ENCODE data around the gene FBXL7.

Gene FBXL7

GRCh38 chr5:15555176-15555575 is 55.2 kb downstream of the FBXL7 start:
- TF ChIP-seq, protein P1, sequence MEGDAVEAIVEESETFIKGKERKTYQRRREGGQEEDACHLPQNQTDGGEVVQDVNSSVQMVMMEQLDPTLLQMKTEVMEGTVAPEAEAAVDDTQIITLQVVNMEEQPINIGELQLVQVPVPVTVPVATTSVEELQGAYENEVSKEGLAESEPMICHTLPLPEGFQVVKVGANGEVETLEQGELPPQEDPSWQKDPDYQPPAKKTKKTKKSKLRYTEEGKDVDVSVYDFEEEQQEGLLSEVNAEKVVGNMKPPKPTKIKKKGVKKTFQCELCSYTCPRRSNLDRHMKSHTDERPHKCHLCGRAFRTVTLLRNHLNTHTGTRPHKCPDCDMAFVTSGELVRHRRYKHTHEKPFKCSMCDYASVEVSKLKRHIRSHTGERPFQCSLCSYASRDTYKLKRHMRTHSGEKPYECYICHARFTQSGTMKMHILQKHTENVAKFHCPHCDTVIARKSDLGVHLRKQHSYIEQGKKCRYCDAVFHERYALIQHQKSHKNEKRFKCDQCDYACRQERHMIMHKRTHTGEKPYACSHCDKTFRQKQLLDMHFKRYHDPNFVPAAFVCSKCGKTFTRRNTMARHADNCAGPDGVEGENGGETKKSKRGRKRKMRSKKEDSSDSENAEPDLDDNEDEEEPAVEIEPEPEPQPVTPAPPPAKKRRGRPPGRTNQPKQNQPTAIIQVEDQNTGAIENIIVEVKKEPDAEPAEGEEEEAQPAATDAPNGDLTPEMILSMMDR (IDR thresholded peaks at IDR 0.05; ENCODE audit: low read depth, low read length, missing control alignments) = no peak
- H3K4me3 ChIP-seq (replicated peaks; ENCODE audit: low read depth, low read length) = no peak overlapping the region
- no peak for DNase-seq (ENCODE audit: extremely low read depth, low read depth)

DNA sequence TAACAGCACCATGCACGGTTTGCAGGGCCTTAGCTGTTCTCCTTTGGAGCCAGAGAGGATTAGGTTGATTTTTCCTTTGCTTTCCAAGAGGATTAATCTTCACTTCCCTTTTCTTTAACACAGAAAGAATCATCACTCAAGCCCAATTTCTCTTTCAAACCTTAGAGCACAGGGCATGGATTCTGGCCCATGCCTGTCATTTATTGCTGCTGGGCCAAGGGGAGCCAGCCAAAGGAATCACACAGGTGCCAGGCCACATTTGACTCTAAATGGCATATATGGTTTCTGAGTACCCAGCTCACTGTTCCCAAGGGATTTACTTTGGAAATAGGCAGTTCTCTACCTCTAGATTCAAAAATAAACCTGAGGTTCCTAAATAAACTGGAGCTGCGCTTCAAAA is 58.3 kb downstream of the FBXL7 start:
- no peak overlapping the region for H3K4me3 ChIP-seq (replicated peaks; ENCODE audit: low read depth, low read length)
- no peak for DNase-seq (ENCODE audit: extremely low read depth, low read depth)
- TF ChIP-seq, protein P1 (IDR thresholded peaks at IDR 0.05; ENCODE audit: low read depth, low read length, missing control alignments) = no peak

GRCh38 chr5:15558681-15559080 is 58.7 kb downstream of the FBXL7 start:
- TF ChIP-seq, protein P1 (IDR thresholded peaks at IDR 0.05; ENCODE audit: low read depth, low read length, missing control alignments) = no peak

GRCh38 chr5:15560421-15560820 is 60.4 kb downstream of the FBXL7 start:
- DNase-seq (ENCODE audit: extremely low read depth, low read depth) = no peak
- no peak overlapping the region for H3K4me3 ChIP-seq (replicated peaks; ENCODE audit: low read depth, low read length)
- TF ChIP-seq, protein P1 (IDR thresholded peaks at IDR 0.05; ENCODE audit: low read depth, low read length, missing control alignments) = no peak

More at GRCh38 chr5:15558681-15559080, 58.7 kb downstream of the FBXL7 start:
- no peak for DNase-seq (ENCODE audit: extremely low read depth, low read depth)
- H3K4me3 ChIP-seq (replicated peaks; ENCODE audit: low read depth, low read length) = no peak overlapping the region

GRCh38 chr5:15564523-15564922 is 64.5 kb downstream of the FBXL7 start:
- H3K4me3 ChIP-seq (replicated peaks; ENCODE audit: low read depth, low read length) = no peak overlapping the region
- TF ChIP-seq, protein P1 (IDR thresholded peaks at IDR 0.05; ENCODE audit: low read depth, low read length, missing control alignments) = no peak
- no peak for DNase-seq (ENCODE audit: extremely low read depth, low read depth)

DNA sequence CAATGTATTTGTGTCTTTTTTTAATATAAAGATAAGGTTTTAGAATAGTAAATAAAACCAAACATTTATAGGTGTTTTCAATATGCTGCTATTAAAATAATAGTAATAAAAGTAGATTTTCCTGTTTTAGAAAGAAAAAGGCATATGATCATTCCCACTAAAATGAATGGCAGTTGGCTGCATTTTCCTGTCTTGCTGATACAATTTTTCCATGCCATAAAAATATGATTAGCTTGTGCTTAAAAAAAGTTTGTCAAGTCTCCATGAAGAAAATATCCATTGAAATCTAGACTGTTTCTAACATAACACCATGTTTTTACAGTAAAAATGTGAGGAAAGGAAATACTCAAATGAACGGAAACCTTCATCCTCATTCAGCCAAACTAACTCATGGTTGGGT is 65.0 kb downstream of the FBXL7 start:
- DNase-seq (ENCODE audit: extremely low read depth, low read depth) = no peak
- TF ChIP-seq, protein P1 (IDR thresholded peaks at IDR 0.05; ENCODE audit: low read depth, low read length, missing control alignments) = no peak

GRCh38 chr5:15566306-15566705 is 66.3 kb downstream of the FBXL7 start:
- TF ChIP-seq, protein P1 (IDR thresholded peaks at IDR 0.05; ENCODE audit: low read depth, low read length, missing control alignments) = no peak
- H3K4me3 ChIP-seq (replicated peaks; ENCODE audit: low read depth, low read length) = no peak overlapping the region
- DNase-seq (ENCODE audit: extremely low read depth, low read depth) = no peak

More for the DNA sequence above, 65.0 kb downstream of the FBXL7 start:
- H3K4me3 ChIP-seq (replicated peaks; ENCODE audit: low read depth, low read length) = no peak overlapping the region
